Measurements from ENCODE around the gene CEBPE. TPM values are rescaled to one million over a fixed set of nuclear protein-coding genes. Genes with fewer than 3 reads are reported as not detected.

CEBPE gene
- total and polyA plus RNA-seq, 2 donors (not counting 3 experiments of a cell fraction or from before 2014, with no cell fraction given), result not detected

- no peak for TF ChIP-seq EZH2 (IDR thresholded peaks at IDR 0.05; ENCODE audit: borderline replicate concordance, low read depth, low read length, severe bottlenecking)
- TF ChIP-seq POLR2AphosphoS5 (IDR thresholded peaks at IDR 0.05; ENCODE audit: insufficient read depth, low read depth, low read length), result no peak
- no peak for TF ChIP-seq CTCF (IDR thresholded peaks at IDR 0.05; ENCODE audit: extremely low read depth in 1 of 2, insufficient read depth in 1 of 2, low read depth in 1 of 2, low read length in 2 of 2)
- TF ChIP-seq MYC (IDR thresholded peaks at IDR 0.05; ENCODE audit: low read depth, low read length), result no peak
- TF ChIP-seq GATA2 (IDR thresholded peaks at IDR 0.05; ENCODE audit: insufficient read depth, insufficient read length, low read depth, low read length), result no peak
- TF ChIP-seq FOS (IDR thresholded peaks at IDR 0.05; ENCODE audit: borderline replicate concordance, insufficient read depth, low read length), result no peak
- no peak for DNase-seq (ENCODE audit: low read depth, low spot score)
- CTCF ChIA-PET, result interaction anchor here (1.4 to 6.4 kb wide), 2 partner anchors 15 to 19 kb away, joined by 6 to 43 read pairs; no protein-coding TSS in a partner anchor
- H3K9me1 ChIP-seq (replicated peaks; ENCODE audit: control insufficient read depth, extremely low read depth, insufficient read depth, low read length), result no peaks in the 10 kb centered on the region
- no peaks in the 10 kb centered on the region for H3K79me2 ChIP-seq (ENCODE audit: control insufficient read depth, insufficient read depth, low read length)
- no peaks in the 10 kb centered on the region for H4K20me1 ChIP-seq (replicated peaks; ENCODE audit: control insufficient read depth, extremely low read depth, insufficient read depth, low read length)
- no peak overlapping the region for H2AFZ ChIP-seq (ENCODE audit: low read depth, low read length)
- no peak overlapping the region for H3K27ac ChIP-seq (ENCODE audit: insufficient read depth, low read depth, low read length)
- H3K9ac ChIP-seq (replicated peaks; ENCODE audit: extremely low read depth, insufficient read depth, low read length), result no peak overlapping the region
- H3K4me1 ChIP-seq (ENCODE audit: control insufficient read depth, extremely low read depth, insufficient read depth, low read length), result peaks cover 8% of the 10 kb centered on the region
- no peaks in the 10 kb centered on the region for H3K9me3 ChIP-seq (replicated peaks; ENCODE audit: control insufficient read depth, insufficient read depth, low read length)
- H3K27me3 ChIP-seq (ENCODE audit: control insufficient read depth in 2 of 2, insufficient read depth in 2 of 2, low read length in 2 of 2), result no peaks in the 10 kb centered on the region
- H3K4me2 ChIP-seq (ENCODE audit: insufficient read depth, low read length), result no peak overlapping the region
- POLR2A ChIA-PET, result no interaction called here
- no TSS peak for BruUV-seq (replicated peaks)
- FAIRE-seq, result no peak
- no peak overlapping the region for H3K4me3 ChIP-seq (replicated peaks in 1 of 3; ENCODE audit: insufficient read depth in 1 of 3, low read depth in 1 of 3, low read length in 3 of 3)
- intact Hi-C loops (cut with micrococcal nuclease) (no loop called here), dilution Hi-C loops (cut with MboI; ENCODE audit: extremely low pct_ligation_motif_present, low sequenced_read_pairs) (no loop called here)
- H3K36me3 ChIP-seq (ENCODE audit: control insufficient read depth in 2 of 2, extremely low read depth in 1 of 2, insufficient read depth in 2 of 2, low read length in 2 of 2), result no peaks in the 10 kb centered on the region
Measured at GRCh38 chr14:23139874-23140273, 20.8 kb upstream of the CEBPE start.

All from endothelial cell of umbilical vein (primary cell).